T-helper 2 cell (primary cell): ENCODE data around the gene U2AF1L4.

ENCODE experiments used
- DNase-seq, 5 experiments: peaks; one replicate each; pipeline versions ENCODE4 v3.0.0 to v3.0.0-alpha.2; 2012 to 2022

Gene U2AF1L4

GRCh38 chr19:35740423-35741202, 4.6 kb downstream of the U2AF1L4 start:
- DNase-seq = peak; percentile 88 to 97 (median 94)

GRCh38 chr19:35740108-35740422, 5.2 kb downstream of the U2AF1L4 start:
- DNase-seq = no peak

GRCh38 chr19:35739275-35740107, 5.7 kb downstream of the U2AF1L4 start:
- no peak for DNase-seq

- no peak for DNase-seq
These were observed 6.4 kb downstream of the U2AF1L4 start for GRCh38 chr19:35738887-35739229.

GRCh38 chr19:35738021-35738886, 7.0 kb downstream of the U2AF1L4 start:
- DNase-seq = no peak

- no peak for DNase-seq
These were observed 8.0 kb downstream of the U2AF1L4 start for GRCh38 chr19:35736913-35737886.

GRCh38 chr19:35734889-35735288, 10.3 kb downstream of the U2AF1L4 start:
- DNase-seq = no peak

GRCh38 chr19:35734273-35734672, 10.9 kb downstream of the U2AF1L4 start:
- no peak for DNase-seq

GRCh38 chr19:35733180-35734125, 11.8 kb downstream of the U2AF1L4 start:
- DNase-seq = no peak

GRCh38 chr19:35732540-35733179, 12.6 kb downstream of the U2AF1L4 start:
- DNase-seq = no peak

GRCh38 chr19:35731779-35732405, 13.3 kb downstream of the U2AF1L4 start:
- no peak for DNase-seq

- DNase-seq = no peak
These were observed 13.9 kb downstream of the U2AF1L4 start for GRCh38 chr19:35731353-35731752.

- DNase-seq = no peak
These were observed 14.9 kb downstream of the U2AF1L4 start for GRCh38 chr19:35730326-35730725.

GRCh38 chr19:35729763-35730162, 15.5 kb downstream of the U2AF1L4 start:
- DNase-seq = no peak

- DNase-seq = no peak
These were observed 16.2 kb downstream of the U2AF1L4 start for GRCh38 chr19:35729021-35729420.

- no peak for DNase-seq
These were observed 17.1 kb downstream of the U2AF1L4 start for GRCh38 chr19:35727956-35728706.

GRCh38 chr19:35727053-35727955, 17.9 kb downstream of the U2AF1L4 start:
- DNase-seq = no peak
